Measurements from ENCODE around the gene SOX4. TPM values are rescaled to one million over a fixed set of nuclear protein-coding genes. Genes with fewer than 3 reads are reported as not detected.

Gene SOX4
- polyA plus RNA-seq, 3 donors, result 2.2 to 15.7 (median 2.5) TPM

- WGBS (ENCODE audit: insufficient coverage), result 0% methylated on average over 6 of the region's 19 CpGs
- H3K4me3 Mint-ChIP-seq, result no peak overlapping the region
- peak overlapping the region; percentile 91 for H2AFZ ChIP-seq (ENCODE audit: insufficient read depth, low read depth, low read length, poor library complexity, severe bottlenecking)
- peaks cover 38% of the 10 kb centered on the region for H3K79me2 ChIP-seq (ENCODE audit: insufficient read depth, low read length)
- H3K4me2 ChIP-seq (replicated peaks; ENCODE audit: extremely low read depth, low read length, poor library complexity, severe bottlenecking), result peak overlapping the region; percentile 97
- TF ChIP-seq CTCF (IDR thresholded peaks at IDR 0.05), result no peak
- H3K27ac ChIP-seq (ENCODE audit: low read depth in 1 of 2, low read length in 2 of 2), result peak overlapping the region; percentile 79 to 85
- intact Hi-C loops (cut with micrococcal nuclease), result loop anchor here (5.0 to 10.0 kb wide), 4 partner anchors 261 to 1389 kb away; no protein-coding TSS in a partner anchor
- H3K27ac Mint-ChIP-seq, result no peak overlapping the region
- H3K36me3 ChIP-seq (replicated peaks in 1 of 2; ENCODE audit: control insufficient read depth in 1 of 2, insufficient read depth in 2 of 2, low read length in 2 of 2), result no peaks in the 10 kb centered on the region
- peak overlapping the region; percentile 82 to 94 (median 84) for H3K4me3 ChIP-seq (replicated peaks in 1 of 3; ENCODE audit: low read depth in 2 of 3, low read length in 3 of 3)
- H3K9me3 ChIP-seq (replicated peaks in 1 of 2; ENCODE audit: control insufficient read depth in 1 of 2, insufficient read depth in 1 of 2, low read length in 2 of 2), result no peaks in the 10 kb centered on the region
- H4K20me1 ChIP-seq (ENCODE audit: insufficient read depth, low read length), result peaks cover 24% of the 10 kb centered on the region
- peaks cover 17% of the 10 kb centered on the region for H3K4me1 Mint-ChIP-seq
- no peaks in the 10 kb centered on the region for H3K27me3 ChIP-seq (ENCODE audit: control insufficient read depth in 2 of 2, insufficient read depth in 2 of 2, low read length in 2 of 2)
- H3K36me3 Mint-ChIP-seq, result peaks cover 0 to 3% of the 10 kb centered on the region in 2 donors
- H3K9me3 Mint-ChIP-seq, result peaks cover 0 to 2% (median 0%) of the 10 kb centered on the region in 7 donors
- H3K9ac ChIP-seq (ENCODE audit: insufficient read depth, low read length, poor library complexity, severe bottlenecking), result peak overlapping the region; percentile 75
- peaks cover 25 to 40% of the 10 kb centered on the region in 2 donors for H3K4me1 ChIP-seq (ENCODE audit: control insufficient read depth in 1 of 2, insufficient read depth in 2 of 2, low read length in 2 of 2)
- peaks cover 0 to 3% (median 1%) of the 10 kb centered on the region in 3 donors for H3K27me3 Mint-ChIP-seq (ENCODE audit: low read depth in 3 of 3)
- peak in 1 of 3 donors; percentile 8 for DNase-seq
These were observed 420 bp downstream of the SOX4 start for GRCh38 chr6:21593927-21594415.

GRCh38 chr6:21594416-21595281 lies 1.1 kb downstream of the SOX4 start:
- H3K79me2 ChIP-seq (ENCODE audit: insufficient read depth, low read length), result peaks cover 45% of the 10 kb centered on the region
- H3K27me3 Mint-ChIP-seq (ENCODE audit: low read depth in 3 of 3), result peaks cover 0 to 3% (median 1%) of the 10 kb centered on the region in 3 donors
- intact Hi-C loops (cut with micrococcal nuclease), result loop anchor here (5.0 to 10.0 kb wide), 4 partner anchors 260 to 1390 kb away; no protein-coding TSS in a partner anchor

More at GRCh38 chr6:21594416-21595281, 1.1 kb downstream of the SOX4 start:
- no peaks in the 10 kb centered on the region for H3K9me3 ChIP-seq (replicated peaks in 1 of 2; ENCODE audit: control insufficient read depth in 1 of 2, insufficient read depth in 1 of 2, low read length in 2 of 2)
- peak overlapping the region; percentile 91 for H2AFZ ChIP-seq (ENCODE audit: insufficient read depth, low read depth, low read length, poor library complexity, severe bottlenecking)
- H3K4me3 ChIP-seq (replicated peaks in 1 of 3; ENCODE audit: low read depth in 2 of 3, low read length in 3 of 3), result peak overlapping the region; percentile 82 to 94 (median 84)
- Mint-ChIP-seq H3K4me1 (peaks cover 18% of the 10 kb centered on the region), H3K9me3 (peaks cover 0 to 2% (median 0%) of the 10 kb centered on the region in 7 donors), H3K36me3 (peaks cover 0 to 8% of the 10 kb centered on the region in 2 donors), H3K4me3 (no peak overlapping the region), H3K27ac (peak overlapping the region in 5 of 7 donors; percentile 90 to 94 (median 92))
- no peaks in the 10 kb centered on the region for H3K27me3 ChIP-seq (ENCODE audit: control insufficient read depth in 2 of 2, insufficient read depth in 2 of 2, low read length in 2 of 2)
- DNase-seq, result peak; percentile 38 to 55 (median 48)
- peak overlapping the region; percentile 79 to 85 for H3K27ac ChIP-seq (ENCODE audit: low read depth in 1 of 2, low read length in 2 of 2)
- H3K4me2 ChIP-seq (replicated peaks; ENCODE audit: extremely low read depth, low read length, poor library complexity, severe bottlenecking), result peak overlapping the region; percentile 97
- TF ChIP-seq CTCF (IDR thresholded peaks at IDR 0.05), result no peak
- peaks cover 28 to 44% of the 10 kb centered on the region in 2 donors for H3K4me1 ChIP-seq (ENCODE audit: control insufficient read depth in 1 of 2, insufficient read depth in 2 of 2, low read length in 2 of 2)
- H4K20me1 ChIP-seq (ENCODE audit: insufficient read depth, low read length), result peaks cover 26% of the 10 kb centered on the region
- under 1% methylated on average over 111 of the region's 112 CpGs for WGBS (ENCODE audit: insufficient coverage)
- peak overlapping the region; percentile 75 for H3K9ac ChIP-seq (ENCODE audit: insufficient read depth, low read length, poor library complexity, severe bottlenecking)
- no peaks in the 10 kb centered on the region for H3K36me3 ChIP-seq (replicated peaks in 1 of 2; ENCODE audit: control insufficient read depth in 1 of 2, insufficient read depth in 2 of 2, low read length in 2 of 2)
